ENCODE results near the gene ATG7. TPM values are rescaled to one million over a fixed set of nuclear protein-coding genes. Genes with fewer than 3 reads are reported as not detected.

The ATG7 gene
- total RNA-seq, 1 experiment from 2014 or later = 56.1 TPM

DNA sequence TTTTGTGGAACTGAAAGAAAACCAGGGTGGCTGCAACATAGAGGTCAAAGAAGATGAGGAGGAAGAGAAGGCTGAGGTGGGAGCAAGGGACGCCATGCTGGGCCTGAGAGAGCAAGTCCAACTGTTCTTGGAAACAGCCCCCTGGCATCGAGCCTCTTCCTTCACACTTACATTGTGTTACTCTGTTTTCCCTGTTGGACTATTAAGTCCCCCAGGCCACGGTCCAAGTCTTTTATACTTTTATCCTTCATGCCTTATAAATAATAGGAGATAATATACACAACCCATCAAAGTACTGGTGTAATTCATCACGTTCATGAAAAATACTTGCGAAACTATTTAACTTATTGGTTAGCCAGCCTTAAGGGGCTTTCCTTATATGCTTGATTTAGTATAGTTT lies 79.3 kb downstream of the ATG7 start:
- intact Hi-C loops (cut with micrococcal nuclease; ENCODE audit: unreplicated experiment) = no loop called here
- no peak for TF ChIP-seq EZH2 (IDR thresholded peaks at IDR 0.05; ENCODE audit: low read depth)
- TF ChIP-seq, protein P1, sequence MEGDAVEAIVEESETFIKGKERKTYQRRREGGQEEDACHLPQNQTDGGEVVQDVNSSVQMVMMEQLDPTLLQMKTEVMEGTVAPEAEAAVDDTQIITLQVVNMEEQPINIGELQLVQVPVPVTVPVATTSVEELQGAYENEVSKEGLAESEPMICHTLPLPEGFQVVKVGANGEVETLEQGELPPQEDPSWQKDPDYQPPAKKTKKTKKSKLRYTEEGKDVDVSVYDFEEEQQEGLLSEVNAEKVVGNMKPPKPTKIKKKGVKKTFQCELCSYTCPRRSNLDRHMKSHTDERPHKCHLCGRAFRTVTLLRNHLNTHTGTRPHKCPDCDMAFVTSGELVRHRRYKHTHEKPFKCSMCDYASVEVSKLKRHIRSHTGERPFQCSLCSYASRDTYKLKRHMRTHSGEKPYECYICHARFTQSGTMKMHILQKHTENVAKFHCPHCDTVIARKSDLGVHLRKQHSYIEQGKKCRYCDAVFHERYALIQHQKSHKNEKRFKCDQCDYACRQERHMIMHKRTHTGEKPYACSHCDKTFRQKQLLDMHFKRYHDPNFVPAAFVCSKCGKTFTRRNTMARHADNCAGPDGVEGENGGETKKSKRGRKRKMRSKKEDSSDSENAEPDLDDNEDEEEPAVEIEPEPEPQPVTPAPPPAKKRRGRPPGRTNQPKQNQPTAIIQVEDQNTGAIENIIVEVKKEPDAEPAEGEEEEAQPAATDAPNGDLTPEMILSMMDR (conservative IDR thresholded peaks at IDR 0.05) = no peak
- Histone ChIP-seq H3K36me3 (ENCODE audit: low read depth) (peaks cover 33% of the 10 kb centered on the region), H3K79me2 (ENCODE audit: low read depth) (no peaks in the 10 kb centered on the region), H3K4me2 (no peak overlapping the region), H3K4me1 (replicated peaks; ENCODE audit: insufficient read depth) (peaks cover 20% of the 10 kb centered on the region), H2AFZ (no peak overlapping the region), H3K27ac (no peak overlapping the region), H3K4me3 (no peak overlapping the region), H3K27me3 (ENCODE audit: insufficient read depth, low read depth) (no peaks in the 10 kb centered on the region), H4K20me1 (ENCODE audit: insufficient read depth) (no peaks in the 10 kb centered on the region; the same call in 1 of the 2 replicates), H3F3A (ENCODE audit: insufficient read depth, low read depth) (no peaks in the 10 kb centered on the region; the same call in 1 of the 2 replicates), H3K9me2 (ENCODE audit: insufficient read depth) (no peaks in the 10 kb centered on the region), H3K9me3 (ENCODE audit: insufficient read depth, low read depth) (no peaks in the 10 kb centered on the region)
- no TSS peak for BruUV-seq (replicated peaks)
- CTCF ChIA-PET = no interaction called here
- no peak for DNase-seq
- POLR2A ChIA-PET (ENCODE audit: unreplicated experiment) = no interaction called here

DNA sequence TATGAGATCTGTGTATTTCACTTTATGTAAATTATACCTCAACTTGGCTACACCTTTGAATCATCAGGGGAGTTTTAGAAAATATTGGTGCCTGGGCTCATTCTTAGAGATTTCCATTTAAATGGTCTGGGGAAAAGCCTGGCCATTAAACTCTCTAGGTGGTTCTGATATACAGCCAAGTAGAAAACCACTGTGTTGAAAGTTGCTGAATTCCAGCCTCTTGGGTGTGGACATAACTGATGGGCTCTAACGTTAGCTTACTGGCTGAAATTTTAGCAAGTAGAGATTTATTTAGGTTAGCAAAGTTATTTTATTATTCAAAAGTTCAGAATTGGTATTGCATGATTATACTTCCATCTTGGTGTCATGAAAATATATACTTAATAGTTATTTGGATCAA lies 84.1 kb downstream of the ATG7 start:
- CTCF ChIA-PET = no interaction called here
- no peaks in the 10 kb centered on the region for H4K20me1 ChIP-seq (ENCODE audit: insufficient read depth)
- H3F3A ChIP-seq (ENCODE audit: insufficient read depth, low read depth) = no peaks in the 10 kb centered on the region
- no peak overlapping the region for H3K27ac ChIP-seq
- H3K4me3 ChIP-seq = no peak overlapping the region
- no peaks in the 10 kb centered on the region for H3K9me2 ChIP-seq (ENCODE audit: insufficient read depth)
- no TSS peak for BruUV-seq (replicated peaks)
- TF ChIP-seq EZH2 (IDR thresholded peaks at IDR 0.05; ENCODE audit: low read depth) = no peak
- no peaks in the 10 kb centered on the region for H3K27me3 ChIP-seq (ENCODE audit: insufficient read depth, low read depth)
- POLR2A ChIA-PET (ENCODE audit: unreplicated experiment) = no interaction called here
- H2AFZ ChIP-seq = no peak overlapping the region
- DNase-seq = no peak
- H3K4me2 ChIP-seq = no peak overlapping the region
- intact Hi-C loops (cut with micrococcal nuclease; ENCODE audit: unreplicated experiment) = no loop called here
- H3K79me2 ChIP-seq (ENCODE audit: low read depth) = no peaks in the 10 kb centered on the region
- H3K9me3 ChIP-seq (ENCODE audit: insufficient read depth, low read depth) = no peaks in the 10 kb centered on the region
- H3K36me3 ChIP-seq (ENCODE audit: low read depth) = peaks cover 26% of the 10 kb centered on the region
- H3K4me1 ChIP-seq (replicated peaks; ENCODE audit: insufficient read depth) = 0 out of 2 replicates have a peak, but pooled peaks cover 1% of the 10 kb centered on the region

DNA sequence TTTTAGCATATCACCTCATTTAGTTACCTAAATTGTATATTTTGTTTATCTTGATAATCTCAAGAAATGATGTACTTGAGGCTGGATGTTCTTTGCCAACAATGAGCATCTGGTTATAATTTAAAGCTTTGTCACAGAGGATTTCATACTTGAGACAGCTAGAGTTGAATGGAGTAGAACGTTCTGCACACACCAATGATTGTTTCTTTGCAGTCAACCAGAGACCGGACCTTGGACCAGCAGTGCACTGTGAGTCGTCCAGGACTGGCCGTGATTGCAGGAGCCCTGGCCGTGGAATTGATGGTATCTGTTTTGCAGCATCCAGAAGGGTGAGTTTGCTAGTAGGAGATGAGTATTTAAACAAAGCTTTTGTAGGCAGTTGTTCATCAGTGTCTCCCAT lies 90.4 kb downstream of the ATG7 start:
- Histone ChIP-seq H2AFZ (no peak overlapping the region), H3K36me3 (ENCODE audit: low read depth) (peaks cover 45% of the 10 kb centered on the region), H3F3A (ENCODE audit: insufficient read depth, low read depth) (no peaks in the 10 kb centered on the region), H3K27ac (no peak overlapping the region), H3K27me3 (ENCODE audit: insufficient read depth, low read depth) (no peaks in the 10 kb centered on the region), H4K20me1 (ENCODE audit: insufficient read depth) (no peaks in the 10 kb centered on the region), H3K9me2 (ENCODE audit: insufficient read depth) (no peaks in the 10 kb centered on the region), H3K4me2 (no peak overlapping the region), H3K79me2 (ENCODE audit: low read depth) (no peaks in the 10 kb centered on the region; the same call in 1 of the 2 replicates), H3K4me3 (no peak overlapping the region), H3K9me3 (ENCODE audit: insufficient read depth, low read depth) (no peaks in the 10 kb centered on the region), H3K4me1 (replicated peaks; ENCODE audit: insufficient read depth) (no peaks in the 10 kb centered on the region)
- ChIA-PET POLR2A (ENCODE audit: unreplicated experiment) (no interaction called here), CTCF (no interaction called here)
- no TSS peak for BruUV-seq (replicated peaks)
- no peak for DNase-seq
- TF ChIP-seq EZH2 (IDR thresholded peaks at IDR 0.05; ENCODE audit: low read depth) = no peak
- TF ChIP-seq, protein P1 (conservative IDR thresholded peaks at IDR 0.05) = no peak
- intact Hi-C loops (cut with micrococcal nuclease; ENCODE audit: unreplicated experiment) = no loop called here

DNA sequence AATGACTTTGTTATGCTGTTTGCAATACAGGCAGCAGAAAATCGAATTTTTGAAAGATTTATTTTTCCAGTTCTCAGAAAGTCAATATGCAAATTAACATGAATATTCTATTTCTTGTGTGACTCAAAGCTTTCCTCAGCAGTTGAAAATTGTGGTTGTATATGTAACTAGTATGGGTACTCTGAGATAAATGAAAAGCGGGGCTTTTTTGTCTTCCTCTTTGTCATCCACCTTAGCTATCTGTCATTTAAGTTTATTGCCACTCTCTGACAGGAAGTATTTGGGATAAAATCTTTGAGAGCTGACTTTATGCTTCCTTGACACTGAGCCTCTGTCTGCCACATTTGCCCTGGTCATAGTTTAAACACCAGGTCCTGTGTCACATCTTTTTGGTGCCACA lies 91.5 kb downstream of the ATG7 start:
- no TSS peak for BruUV-seq (replicated peaks)

More for the DNA sequence above, 91.5 kb downstream of the ATG7 start:
- no peaks in the 10 kb centered on the region; the same call in 1 of the 2 replicates for H3K79me2 ChIP-seq (ENCODE audit: low read depth)
- H3K4me2 ChIP-seq = no peak overlapping the region
- H4K20me1 ChIP-seq (ENCODE audit: insufficient read depth) = no peaks in the 10 kb centered on the region
- TF ChIP-seq, protein P1 (conservative IDR thresholded peaks at IDR 0.05) = no peak
- TF ChIP-seq EZH2 (IDR thresholded peaks at IDR 0.05; ENCODE audit: low read depth) = no peak
- H3K4me1 ChIP-seq (replicated peaks; ENCODE audit: insufficient read depth) = no peaks in the 10 kb centered on the region
- no peaks in the 10 kb centered on the region for H3K9me2 ChIP-seq (ENCODE audit: insufficient read depth)
- intact Hi-C loops (cut with micrococcal nuclease; ENCODE audit: unreplicated experiment) = no loop called here
- ChIA-PET CTCF (no interaction called here), POLR2A (ENCODE audit: unreplicated experiment) (no interaction called here)
- no peak overlapping the region for H3K4me3 ChIP-seq
- H3K27ac ChIP-seq = no peak overlapping the region; the same call in 1 of the 2 replicates
- H3K9me3 ChIP-seq (ENCODE audit: insufficient read depth, low read depth) = no peaks in the 10 kb centered on the region
- DNase-seq = no peak
- H3F3A ChIP-seq (ENCODE audit: insufficient read depth, low read depth) = no peaks in the 10 kb centered on the region
- no peaks in the 10 kb centered on the region for H3K27me3 ChIP-seq (ENCODE audit: insufficient read depth, low read depth)
- no peak overlapping the region for H2AFZ ChIP-seq
- H3K36me3 ChIP-seq (ENCODE audit: low read depth) = peaks cover 45% of the 10 kb centered on the region

All from PC-9 (cell line).